WTC11 (cell line): ENCODE measurements around the gene RANBP17. TPM values are rescaled to one million over a fixed set of nuclear protein-coding genes. Genes with fewer than 3 reads are reported as not detected.

ENCODE experiments used
- ATAC-seq: fragments of 200-7000 bp; cut with Tn5 transposase; 2 replicates; pipeline ENCODE4 v1.10.0; 2021; ENCODE audit warnings: mild to moderate bottlenecking, moderate library complexity
- CTCF ChIA-PET: fragments of 300-600 bp; sonication (Branson Sonifier 250); formaldehyde crosslinking; loops from one replicate; lab custom pipeline; 2021; ENCODE audit warnings: antibody characterized with exemption; lab: Charles Lee
- POLR2A ChIA-PET: fragments of 350-600 bp; sonication (Branson Sonifier 250); formaldehyde crosslinking; loops from one replicate; lab custom pipeline; 2021; ENCODE audit warnings: antibody characterized with exemption; lab: Charles Lee
- DNase-seq: peaks from one replicate; pipeline ENCODE4 v3.0.0; 2021; ENCODE audit warnings: low spot score
- H3K27ac Mint-ChIP-seq: 2 replicates; pipeline ENCODE4 v1.8.0; 2021; ENCODE audit warnings: mixed read lengths
- H3K27me3 Mint-ChIP-seq: 2 replicates; pipeline ENCODE4 v1.8.0; 2021; ENCODE audit warnings: low read depth, mild to moderate bottlenecking, moderate library complexity, mixed read lengths
- H3K36me3 Mint-ChIP-seq: 2 replicates; pipeline ENCODE4 v1.8.0; 2021; ENCODE audit warnings: mixed read lengths
- H3K4me1 Mint-ChIP-seq: 2 replicates; pipeline ENCODE4 v1.8.0; 2022; ENCODE audit warnings: mixed read lengths
- H3K4me3 Mint-ChIP-seq: 2 replicates; pipeline ENCODE4 v1.8.0; 2021; ENCODE audit warnings: mild to moderate bottlenecking, moderate library complexity, mixed read lengths
- H3K9me3 Mint-ChIP-seq: 2 replicates; pipeline ENCODE4 v1.8.0; 2021; ENCODE audit warnings: mixed read lengths
- CREM ChIP-seq: sonication (generic); formaldehyde crosslinking; IDR thresholded peaks from 2 replicates; pipeline ENCODE4 v1.8.1; 2022; ENCODE audit warnings: mild to moderate bottlenecking, missing genetic modification reagents, moderate library complexity
- KAT7 ChIP-seq: sonication (generic); formaldehyde crosslinking; IDR thresholded peaks from 2 replicates; pipeline ENCODE4 v1.8.1; 2023; ENCODE audit warnings: missing genetic modification reagents, mild to moderate bottlenecking, borderline replicate concordance
- TP53 ChIP-seq: sonication (generic); formaldehyde crosslinking; IDR thresholded peaks from 2 replicates; pipeline ENCODE4 v1.8.1; 2023; ENCODE audit warnings: mild to moderate bottlenecking, missing genetic modification reagents
- ZNF232 ChIP-seq: sonication (generic); formaldehyde crosslinking; IDR thresholded peaks from 2 replicates; pipeline ENCODE4 v1.8.0; 2022; ENCODE audit warnings: mild to moderate bottlenecking, missing genetic modification reagents
- total RNA-seq: library from RNA; stranded (reverse); gene quantifications from 3 replicates; pipeline ENCODE4 v1.2.3, GENCODE V29; 2021
- TF ChIP-seq, protein P1 (sequence below): sonication (generic); formaldehyde crosslinking; conservative IDR thresholded peaks from 2 replicates; pipeline ENCODE4 v1.8.1; 2023; ENCODE audit warnings: mild to moderate bottlenecking, low read depth, missing genetic modification reagents, moderate library complexity
- TF ChIP-seq, protein P2 (sequence below): sonication (generic); formaldehyde crosslinking; IDR thresholded peaks from 2 replicates; pipeline ENCODE4 v1.8.1; 2023; ENCODE audit warnings: mild to moderate bottlenecking, missing genetic modification reagents
- TF ChIP-seq, protein P3 (sequence below): sonication (generic); formaldehyde crosslinking; IDR thresholded peaks from 2 replicates; pipeline ENCODE4 v1.8.0; 2022; ENCODE audit warnings: mild to moderate bottlenecking, missing genetic modification reagents
- TF ChIP-seq, protein P4 (sequence below): sonication (generic); formaldehyde crosslinking; IDR thresholded peaks from 2 replicates; pipeline ENCODE4 v1.8.1; 2023; ENCODE audit warnings: mild to moderate bottlenecking, missing genetic modification reagents, borderline replicate concordance
- TF ChIP-seq, protein P5 (sequence below): fragments of 250-450 bp; sonication (Bioruptor Pico); IDR thresholded peaks from 2 replicates; pipeline ENCODE4 v2.1.2; 2022; ENCODE audit warnings: mild to moderate bottlenecking, moderate library complexity
- TF ChIP-seq, protein P6 (sequence below): sonication (generic); formaldehyde crosslinking; IDR thresholded peaks from 2 replicates; pipeline ENCODE4 v1.8.1; 2023; ENCODE audit warnings: mild to moderate bottlenecking, missing genetic modification reagents
- TF ChIP-seq, protein P7 (sequence below): sonication (generic); formaldehyde crosslinking; IDR thresholded peaks from 2 replicates; pipeline ENCODE4 v1.8.1; 2022; ENCODE audit warnings: low read depth, missing genetic modification reagents, borderline replicate concordance

RANBP17 gene
- total RNA-seq, 1 experiment from 2014 or later, result 23.1 TPM

DNA sequence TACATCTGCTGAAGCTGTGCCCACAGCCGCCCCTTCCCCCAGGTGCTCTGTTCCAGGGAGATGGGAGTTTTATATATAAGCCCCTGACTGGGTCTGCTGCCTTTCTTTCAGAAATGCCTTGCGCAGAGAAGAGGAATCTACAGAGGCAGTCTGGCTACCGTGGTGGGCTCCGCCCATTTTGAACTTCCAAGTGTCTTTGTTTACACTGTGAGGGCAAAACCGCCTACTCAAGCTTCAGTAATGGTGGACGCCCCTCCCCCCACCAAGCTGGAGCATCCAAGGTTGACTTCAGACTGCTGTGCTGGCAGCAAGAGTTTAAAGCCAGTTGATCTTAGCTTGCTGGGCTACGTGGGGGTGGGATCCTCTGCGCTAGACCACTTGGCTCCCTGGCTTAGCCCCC lies 41.3 kb downstream of the RANBP17 start (continued):
- TF ChIP-seq, protein P1, sequence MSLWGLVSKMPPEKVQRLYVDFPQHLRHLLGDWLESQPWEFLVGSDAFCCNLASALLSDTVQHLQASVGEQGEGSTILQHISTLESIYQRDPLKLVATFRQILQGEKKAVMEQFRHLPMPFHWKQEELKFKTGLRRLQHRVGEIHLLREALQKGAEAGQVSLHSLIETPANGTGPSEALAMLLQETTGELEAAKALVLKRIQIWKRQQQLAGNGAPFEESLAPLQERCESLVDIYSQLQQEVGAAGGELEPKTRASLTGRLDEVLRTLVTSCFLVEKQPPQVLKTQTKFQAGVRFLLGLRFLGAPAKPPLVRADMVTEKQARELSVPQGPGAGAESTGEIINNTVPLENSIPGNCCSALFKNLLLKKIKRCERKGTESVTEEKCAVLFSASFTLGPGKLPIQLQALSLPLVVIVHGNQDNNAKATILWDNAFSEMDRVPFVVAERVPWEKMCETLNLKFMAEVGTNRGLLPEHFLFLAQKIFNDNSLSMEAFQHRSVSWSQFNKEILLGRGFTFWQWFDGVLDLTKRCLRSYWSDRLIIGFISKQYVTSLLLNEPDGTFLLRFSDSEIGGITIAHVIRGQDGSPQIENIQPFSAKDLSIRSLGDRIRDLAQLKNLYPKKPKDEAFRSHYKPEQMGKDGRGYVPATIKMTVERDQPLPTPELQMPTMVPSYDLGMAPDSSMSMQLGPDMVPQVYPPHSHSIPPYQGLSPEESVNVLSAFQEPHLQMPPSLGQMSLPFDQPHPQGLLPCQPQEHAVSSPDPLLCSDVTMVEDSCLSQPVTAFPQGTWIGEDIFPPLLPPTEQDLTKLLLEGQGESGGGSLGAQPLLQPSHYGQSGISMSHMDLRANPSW (CRISPR knock-in tag), result no peak

DNA sequence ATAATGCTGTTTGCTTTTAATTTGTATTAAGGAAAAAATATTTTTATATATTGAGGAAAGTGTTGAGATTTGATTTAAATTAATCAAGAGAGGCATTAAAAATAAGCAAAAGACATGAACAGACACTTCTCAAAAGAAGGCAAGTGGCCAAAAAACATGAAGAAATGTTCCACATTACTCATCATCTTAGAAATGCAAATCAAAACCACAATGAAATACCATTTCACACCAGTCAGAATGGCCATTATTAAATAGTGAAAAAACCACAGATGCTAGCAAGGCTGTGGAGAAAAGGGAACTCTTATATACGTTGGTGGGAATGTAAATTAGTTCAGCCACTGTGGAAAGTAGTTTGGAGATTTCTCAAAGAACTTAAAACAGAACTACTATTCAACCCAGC lies 45.9 kb downstream of the RANBP17 start:
- H3K27me3 Mint-ChIP-seq, result no peaks in the 10 kb centered on the region
- H3K36me3 Mint-ChIP-seq, result peaks cover 15% of the 10 kb centered on the region
- no peak for ATAC-seq
- POLR2A ChIA-PET, result no interaction called here
- no peaks in the 10 kb centered on the region for H3K9me3 Mint-ChIP-seq
- peaks cover 6% of the 10 kb centered on the region for H3K4me1 Mint-ChIP-seq
- no peak for TF ChIP-seq ZNF232 (CRISPR knock-in tag)
- TF ChIP-seq, protein P2, sequence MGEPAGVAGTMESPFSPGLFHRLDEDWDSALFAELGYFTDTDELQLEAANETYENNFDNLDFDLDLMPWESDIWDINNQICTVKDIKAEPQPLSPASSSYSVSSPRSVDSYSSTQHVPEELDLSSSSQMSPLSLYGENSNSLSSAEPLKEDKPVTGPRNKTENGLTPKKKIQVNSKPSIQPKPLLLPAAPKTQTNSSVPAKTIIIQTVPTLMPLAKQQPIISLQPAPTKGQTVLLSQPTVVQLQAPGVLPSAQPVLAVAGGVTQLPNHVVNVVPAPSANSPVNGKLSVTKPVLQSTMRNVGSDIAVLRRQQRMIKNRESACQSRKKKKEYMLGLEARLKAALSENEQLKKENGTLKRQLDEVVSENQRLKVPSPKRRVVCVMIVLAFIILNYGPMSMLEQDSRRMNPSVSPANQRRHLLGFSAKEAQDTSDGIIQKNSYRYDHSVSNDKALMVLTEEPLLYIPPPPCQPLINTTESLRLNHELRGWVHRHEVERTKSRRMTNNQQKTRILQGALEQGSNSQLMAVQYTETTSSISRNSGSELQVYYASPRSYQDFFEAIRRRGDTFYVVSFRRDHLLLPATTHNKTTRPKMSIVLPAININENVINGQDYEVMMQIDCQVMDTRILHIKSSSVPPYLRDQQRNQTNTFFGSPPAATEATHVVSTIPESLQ (CRISPR knock-in tag), result no peak
- no peak for TF ChIP-seq KAT7
- TF ChIP-seq CREM (CRISPR knock-in tag), result no peak
- no peak for TF ChIP-seq TP53
- TF ChIP-seq, all 79 proteins: peak for 0
- H3K27ac Mint-ChIP-seq, result no peak overlapping the region
- CTCF ChIA-PET, result no interaction called here
- DNase-seq, result no peak
- H3K4me3 Mint-ChIP-seq, result no peak overlapping the region

DNA sequence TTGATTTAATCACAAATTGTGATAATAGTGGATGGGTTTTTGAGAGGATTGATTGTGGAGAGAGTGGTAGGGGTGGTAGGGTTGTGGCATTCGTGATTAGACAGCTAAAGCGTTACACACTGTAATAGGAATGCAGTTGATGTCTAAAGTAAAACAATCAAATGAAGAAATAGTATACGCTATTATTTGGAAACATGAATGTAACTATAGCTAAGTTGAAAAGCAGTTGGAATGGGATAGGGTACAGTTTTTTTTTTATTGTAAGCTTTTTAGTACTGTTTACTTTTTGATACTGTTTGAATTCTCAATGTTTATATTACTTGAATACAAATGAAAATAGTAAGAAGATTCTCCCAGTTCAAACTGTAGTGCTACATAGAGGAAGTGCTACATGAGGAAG lies 51.8 kb downstream of the RANBP17 start:
- Mint-ChIP-seq H3K4me1 (no peaks in the 10 kb centered on the region), H3K4me3 (no peak overlapping the region), H3K9me3 (no peaks in the 10 kb centered on the region), H3K27me3 (no peaks in the 10 kb centered on the region), H3K27ac (no peak overlapping the region), H3K36me3 (0 out of 2 replicates have a peak, but pooled peaks cover 3% of the 10 kb centered on the region)
- ChIA-PET POLR2A (no interaction called here), CTCF (interaction anchor here (1.8 kb wide), 1 partner anchor 17 kb away, joined by 4 read pairs; no protein-coding TSS in a partner anchor)
- no peak for DNase-seq
- no peak for ATAC-seq
- TF ChIP-seq, protein P3, sequence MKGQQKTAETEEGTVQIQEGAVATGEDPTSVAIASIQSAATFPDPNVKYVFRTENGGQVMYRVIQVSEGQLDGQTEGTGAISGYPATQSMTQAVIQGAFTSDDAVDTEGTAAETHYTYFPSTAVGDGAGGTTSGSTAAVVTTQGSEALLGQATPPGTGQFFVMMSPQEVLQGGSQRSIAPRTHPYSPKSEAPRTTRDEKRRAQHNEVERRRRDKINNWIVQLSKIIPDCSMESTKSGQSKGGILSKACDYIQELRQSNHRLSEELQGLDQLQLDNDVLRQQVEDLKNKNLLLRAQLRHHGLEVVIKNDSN (CRISPR knock-in tag), result no peak
- TF ChIP-seq, protein P4, sequence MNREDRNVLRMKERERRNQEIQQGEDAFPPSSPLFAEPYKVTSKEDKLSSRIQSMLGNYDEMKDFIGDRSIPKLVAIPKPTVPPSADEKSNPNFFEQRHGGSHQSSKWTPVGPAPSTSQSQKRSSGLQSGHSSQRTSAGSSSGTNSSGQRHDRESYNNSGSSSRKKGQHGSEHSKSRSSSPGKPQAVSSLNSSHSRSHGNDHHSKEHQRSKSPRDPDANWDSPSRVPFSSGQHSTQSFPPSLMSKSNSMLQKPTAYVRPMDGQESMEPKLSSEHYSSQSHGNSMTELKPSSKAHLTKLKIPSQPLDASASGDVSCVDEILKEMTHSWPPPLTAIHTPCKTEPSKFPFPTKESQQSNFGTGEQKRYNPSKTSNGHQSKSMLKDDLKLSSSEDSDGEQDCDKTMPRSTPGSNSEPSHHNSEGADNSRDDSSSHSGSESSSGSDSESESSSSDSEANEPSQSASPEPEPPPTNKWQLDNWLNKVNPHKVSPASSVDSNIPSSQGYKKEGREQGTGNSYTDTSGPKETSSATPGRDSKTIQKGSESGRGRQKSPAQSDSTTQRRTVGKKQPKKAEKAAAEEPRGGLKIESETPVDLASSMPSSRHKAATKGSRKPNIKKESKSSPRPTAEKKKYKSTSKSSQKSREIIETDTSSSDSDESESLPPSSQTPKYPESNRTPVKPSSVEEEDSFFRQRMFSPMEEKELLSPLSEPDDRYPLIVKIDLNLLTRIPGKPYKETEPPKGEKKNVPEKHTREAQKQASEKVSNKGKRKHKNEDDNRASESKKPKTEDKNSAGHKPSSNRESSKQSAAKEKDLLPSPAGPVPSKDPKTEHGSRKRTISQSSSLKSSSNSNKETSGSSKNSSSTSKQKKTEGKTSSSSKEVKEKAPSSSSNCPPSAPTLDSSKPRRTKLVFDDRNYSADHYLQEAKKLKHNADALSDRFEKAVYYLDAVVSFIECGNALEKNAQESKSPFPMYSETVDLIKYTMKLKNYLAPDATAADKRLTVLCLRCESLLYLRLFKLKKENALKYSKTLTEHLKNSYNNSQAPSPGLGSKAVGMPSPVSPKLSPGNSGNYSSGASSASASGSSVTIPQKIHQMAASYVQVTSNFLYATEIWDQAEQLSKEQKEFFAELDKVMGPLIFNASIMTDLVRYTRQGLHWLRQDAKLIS (CRISPR knock-in tag), result no peak

DNA sequence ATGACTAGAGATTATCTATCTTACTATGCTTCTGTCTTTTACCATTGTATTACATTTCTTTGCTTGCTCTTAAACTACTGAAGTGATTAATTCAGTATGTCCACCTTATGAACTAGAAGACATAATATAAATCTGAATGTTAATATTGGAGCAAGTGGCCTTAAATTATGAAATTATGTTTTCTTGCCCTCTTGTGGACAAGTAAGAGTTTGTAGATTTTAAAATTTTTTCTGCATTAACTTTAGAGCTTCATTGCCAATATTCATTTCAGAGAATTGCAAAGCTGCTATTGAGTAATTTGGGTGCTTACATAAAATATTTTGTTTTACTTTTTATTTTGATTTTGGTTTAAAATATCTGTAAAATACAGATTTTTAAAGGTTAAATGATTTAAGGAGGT lies 55.3 kb downstream of the RANBP17 start:
- Mint-ChIP-seq H3K27me3 (no peaks in the 10 kb centered on the region), H3K36me3 (peaks cover 22% of the 10 kb centered on the region), H3K4me3 (no peak overlapping the region), H3K9me3 (peaks cover 6% of the 10 kb centered on the region; the same call in 1 of the 2 replicates), H3K27ac (no peak overlapping the region), H3K4me1 (peaks cover 4% of the 10 kb centered on the region; the same call in 1 of the 2 replicates)
- DNase-seq, result no peak
- CTCF ChIA-PET, result no interaction called here
- no peak for ATAC-seq
- POLR2A ChIA-PET, result no interaction called here
- TF ChIP-seq, protein P5, sequence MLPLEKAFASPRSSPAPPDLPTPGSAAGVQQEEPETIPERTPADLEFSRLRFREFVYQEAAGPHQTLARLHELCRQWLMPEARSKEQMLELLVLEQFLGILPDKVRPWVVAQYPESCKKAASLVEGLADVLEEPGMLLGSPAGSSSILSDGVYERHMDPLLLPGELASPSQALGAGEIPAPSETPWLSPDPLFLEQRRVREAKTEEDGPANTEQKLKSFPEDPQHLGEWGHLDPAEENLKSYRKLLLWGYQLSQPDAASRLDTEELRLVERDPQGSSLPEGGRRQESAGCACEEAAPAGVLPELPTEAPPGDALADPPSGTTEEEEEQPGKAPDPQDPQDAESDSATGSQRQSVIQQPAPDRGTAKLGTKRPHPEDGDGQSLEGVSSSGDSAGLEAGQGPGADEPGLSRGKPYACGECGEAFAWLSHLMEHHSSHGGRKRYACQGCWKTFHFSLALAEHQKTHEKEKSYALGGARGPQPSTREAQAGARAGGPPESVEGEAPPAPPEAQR (CRISPR knock-in tag), result no peak
- TF ChIP-seq, protein P6, sequence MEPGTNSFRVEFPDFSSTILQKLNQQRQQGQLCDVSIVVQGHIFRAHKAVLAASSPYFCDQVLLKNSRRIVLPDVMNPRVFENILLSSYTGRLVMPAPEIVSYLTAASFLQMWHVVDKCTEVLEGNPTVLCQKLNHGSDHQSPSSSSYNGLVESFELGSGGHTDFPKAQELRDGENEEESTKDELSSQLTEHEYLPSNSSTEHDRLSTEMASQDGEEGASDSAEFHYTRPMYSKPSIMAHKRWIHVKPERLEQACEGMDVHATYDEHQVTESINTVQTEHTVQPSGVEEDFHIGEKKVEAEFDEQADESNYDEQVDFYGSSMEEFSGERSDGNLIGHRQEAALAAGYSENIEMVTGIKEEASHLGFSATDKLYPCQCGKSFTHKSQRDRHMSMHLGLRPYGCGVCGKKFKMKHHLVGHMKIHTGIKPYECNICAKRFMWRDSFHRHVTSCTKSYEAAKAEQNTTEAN, result no peak
- TF ChIP-seq, protein P7, sequence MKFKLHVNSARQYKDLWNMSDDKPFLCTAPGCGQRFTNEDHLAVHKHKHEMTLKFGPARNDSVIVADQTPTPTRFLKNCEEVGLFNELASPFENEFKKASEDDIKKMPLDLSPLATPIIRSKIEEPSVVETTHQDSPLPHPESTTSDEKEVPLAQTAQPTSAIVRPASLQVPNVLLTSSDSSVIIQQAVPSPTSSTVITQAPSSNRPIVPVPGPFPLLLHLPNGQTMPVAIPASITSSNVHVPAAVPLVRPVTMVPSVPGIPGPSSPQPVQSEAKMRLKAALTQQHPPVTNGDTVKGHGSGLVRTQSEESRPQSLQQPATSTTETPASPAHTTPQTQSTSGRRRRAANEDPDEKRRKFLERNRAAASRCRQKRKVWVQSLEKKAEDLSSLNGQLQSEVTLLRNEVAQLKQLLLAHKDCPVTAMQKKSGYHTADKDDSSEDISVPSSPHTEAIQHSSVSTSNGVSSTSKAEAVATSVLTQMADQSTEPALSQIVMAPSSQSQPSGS (CRISPR knock-in tag), result no peak
